ENCODE results near the gene PEX7. TPM values are rescaled to one million over a fixed set of nuclear protein-coding genes. Genes with fewer than 3 reads are reported as not detected.

Gene PEX7
- total and polyA plus RNA-seq, 12 donors = 4.8 to 43.3 (median 23.8) TPM

DNA sequence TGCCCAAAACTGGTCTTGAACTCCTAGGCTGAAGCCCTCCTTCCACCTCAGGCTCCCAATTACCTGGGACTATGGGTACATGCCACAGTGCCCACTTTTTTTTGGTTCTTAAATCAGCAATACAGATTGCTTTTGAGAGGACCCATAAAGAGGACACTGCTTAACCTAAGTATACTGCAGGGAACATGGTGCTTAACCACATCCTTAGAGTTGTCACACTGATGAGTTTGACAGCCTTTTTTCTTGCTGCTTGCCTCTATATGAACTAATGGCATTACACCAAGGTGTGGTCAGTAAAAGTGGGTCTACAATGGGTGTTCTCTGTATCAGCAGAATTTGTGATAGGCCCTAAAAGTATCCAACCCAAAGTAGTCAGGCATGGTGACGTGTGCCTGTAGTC, 92.6 kb downstream of the PEX7 start:
- intact Hi-C loops (cut with DNase I) = no loop called here
- Histone ChIP-seq H3K27me3 (no peaks in the 10 kb centered on the region), H3K27ac (no peak overlapping the region), H3K4me3 (no peak overlapping the region), H3K9me3 (replicated peaks in 1 of 3) (no peaks in the 10 kb centered on the region), H3K36me3 (replicated peaks in 1 of 2) (no peaks in the 10 kb centered on the region), H3K4me1 (replicated peaks in 1 of 2) (peaks cover 0 to 2% of the 10 kb centered on the region in 2 donors)
- DNase-seq = no peak
- 92 to 100% (median 99%) methylated on average over 1 of the region's 1 CpG for WGBS, 4 donors
- TF ChIP-seq, protein P1, sequence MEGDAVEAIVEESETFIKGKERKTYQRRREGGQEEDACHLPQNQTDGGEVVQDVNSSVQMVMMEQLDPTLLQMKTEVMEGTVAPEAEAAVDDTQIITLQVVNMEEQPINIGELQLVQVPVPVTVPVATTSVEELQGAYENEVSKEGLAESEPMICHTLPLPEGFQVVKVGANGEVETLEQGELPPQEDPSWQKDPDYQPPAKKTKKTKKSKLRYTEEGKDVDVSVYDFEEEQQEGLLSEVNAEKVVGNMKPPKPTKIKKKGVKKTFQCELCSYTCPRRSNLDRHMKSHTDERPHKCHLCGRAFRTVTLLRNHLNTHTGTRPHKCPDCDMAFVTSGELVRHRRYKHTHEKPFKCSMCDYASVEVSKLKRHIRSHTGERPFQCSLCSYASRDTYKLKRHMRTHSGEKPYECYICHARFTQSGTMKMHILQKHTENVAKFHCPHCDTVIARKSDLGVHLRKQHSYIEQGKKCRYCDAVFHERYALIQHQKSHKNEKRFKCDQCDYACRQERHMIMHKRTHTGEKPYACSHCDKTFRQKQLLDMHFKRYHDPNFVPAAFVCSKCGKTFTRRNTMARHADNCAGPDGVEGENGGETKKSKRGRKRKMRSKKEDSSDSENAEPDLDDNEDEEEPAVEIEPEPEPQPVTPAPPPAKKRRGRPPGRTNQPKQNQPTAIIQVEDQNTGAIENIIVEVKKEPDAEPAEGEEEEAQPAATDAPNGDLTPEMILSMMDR (IDR thresholded peaks at IDR 0.05) = no peak

DNA sequence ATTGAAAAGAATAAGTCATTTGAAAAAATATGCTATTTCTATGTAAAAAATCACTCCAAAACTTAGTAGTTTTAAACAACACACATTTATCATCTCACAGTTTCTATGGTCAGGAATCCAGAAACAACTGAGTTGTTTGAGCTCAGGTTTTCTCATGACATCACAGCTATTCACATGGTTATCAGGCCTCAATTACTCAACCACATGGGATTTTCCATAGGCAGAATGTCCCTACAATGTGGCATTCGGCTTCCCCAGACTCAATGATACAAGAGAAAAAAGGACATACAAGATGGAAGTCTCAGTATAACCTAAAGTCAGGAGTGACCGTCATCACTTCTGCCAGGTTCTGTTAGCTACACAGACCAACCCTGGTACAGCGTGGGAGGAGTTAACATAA, 96.3 kb downstream of the PEX7 start:
- DNase-seq = no peak
- 83 to 90% (median 88%) methylated on average over 3 of the region's 3 CpGs for WGBS, 4 donors
- Histone ChIP-seq H3K4me3 (no peak overlapping the region), H3K9me3 (replicated peaks in 1 of 3) (no peaks in the 10 kb centered on the region), H3K36me3 (replicated peaks in 1 of 2) (no peaks in the 10 kb centered on the region), H3K27ac (no peak overlapping the region), H3K4me1 (replicated peaks in 1 of 2) (peaks cover 24 to 30% of the 10 kb centered on the region in 2 donors), H3K27me3 (peaks cover 23% of the 10 kb centered on the region)
- no peak for TF ChIP-seq POLR2A (IDR thresholded peaks at IDR 0.05)
- intact Hi-C loops (cut with DNase I) = no loop called here

- Histone ChIP-seq H3K4me3 (no peak overlapping the region), H3K27me3 (peaks cover 23% of the 10 kb centered on the region), H3K9me3 (replicated peaks in 1 of 3) (no peaks in the 10 kb centered on the region), H3K4me1 (replicated peaks in 1 of 2) (peaks cover 24 to 30% of the 10 kb centered on the region in 2 donors), H3K36me3 (replicated peaks in 1 of 2) (no peaks in the 10 kb centered on the region), H3K27ac (no peak overlapping the region)
- TF ChIP-seq, protein P1 (IDR thresholded peaks at IDR 0.05) = no peak
- TF ChIP-seq POLR2A (IDR thresholded peaks at IDR 0.05) = no peak
- no peak for DNase-seq
- WGBS, 4 donors = 46 to 59% (median 53%) methylated on average over 5 to 6 of the region's 6 CpGs
- intact Hi-C loops (cut with DNase I) = no loop called here
Observed at GRCh38 chr6:136920216-136920615, 97.8 kb downstream of the PEX7 start.

GRCh38 chr6:136920671-136921380, 98.4 kb downstream of the PEX7 start:
- Histone ChIP-seq H3K27ac (no peak overlapping the region), H3K27me3 (peaks cover 23% of the 10 kb centered on the region), H3K4me3 (peak overlapping the region in 2 of 4 donors; percentile 21 to 64), H3K9me3 (replicated peaks in 1 of 3) (no peaks in the 10 kb centered on the region), H3K4me1 (replicated peaks in 1 of 2) (peaks cover 24 to 30% of the 10 kb centered on the region in 2 donors), H3K36me3 (replicated peaks in 1 of 2) (no peaks in the 10 kb centered on the region)
- intact Hi-C loops (cut with DNase I) = no loop called here
- TF ChIP-seq, protein P1 (IDR thresholded peaks at IDR 0.05) = no peak
- no peak for TF ChIP-seq POLR2A (IDR thresholded peaks at IDR 0.05)
- no peak for DNase-seq
- 3 to 13% (median 8%) methylated on average over 16 to 37 of the region's 37 CpGs for WGBS, 4 donors

All from adrenal gland (tissue), 12 donors.